Activated naive CD4-positive, alpha-beta T cell treated with anti-CD3 and anti-CD28 coated beads for 36 hours (primary cell): Measurements from ENCODE around the gene VAV1. TPM values are rescaled to one million over a fixed set of nuclear protein-coding genes. Genes with fewer than 3 reads are reported as not detected.

Experiments
- CTCF ChIA-PET: fragments of 350-600 bp; sonication (Branson Sonifier 250); formaldehyde crosslinking; loops from one replicate; lab custom pipeline; 2021; ENCODE audit warnings: antibody characterized with exemption; lab: Charles Lee
- DNase-seq: peaks from one replicate; pipeline ENCODE4 v3.0.0-alpha.2; 2020
- H3K27ac Mint-ChIP-seq: one replicate; pipeline ENCODE4 v1.8.0; 2021; ENCODE audit warnings: mild to moderate bottlenecking, mixed read lengths
- H3K27me3 Mint-ChIP-seq: one replicate; pipeline ENCODE4 v1.8.0; 2021; ENCODE audit warnings: low read depth, mixed read lengths
- H3K36me3 Mint-ChIP-seq: one replicate; pipeline ENCODE4 v1.8.0; 2021; ENCODE audit warnings: low read depth, mixed read lengths
- H3K4me1 Mint-ChIP-seq: one replicate; pipeline ENCODE4 v1.8.0; 2021; ENCODE audit warnings: low read depth, mixed read lengths
- H3K4me3 Mint-ChIP-seq: one replicate; pipeline ENCODE4 v1.8.0; 2021; ENCODE audit warnings: mild to moderate bottlenecking, moderate library complexity, mixed read lengths
- H3K9me3 Mint-ChIP-seq: one replicate; pipeline ENCODE4 v1.8.0; 2021; ENCODE audit warnings: mixed read lengths
- intact Hi-C: fragments of 100-400 bp; cut with micrococcal nuclease; formaldehyde crosslinking; loops from one replicate; pipeline ENCODE4 v1.15.1; 2023
- microRNA-seq: library from miRNA; unstranded; fragments of <30 nt; microRNA quantifications from one replicate; pipeline ENCODE4 v1.2.0, GENCODE V29; 2022; ENCODE audit warnings: borderline microRNAs expressed, borderline replicate concordance
- total RNA-seq, 2 experiments: library from RNA; stranded (reverse); gene quantifications; one replicate each; pipeline ENCODE4 v1.2.3, GENCODE V29; 2021

The VAV1 gene
- total RNA-seq, 2 experiments from 2014 or later, result 93.6 to 103 TPM

- CTCF ChIA-PET, result no interaction called here
- Mint-ChIP-seq H3K36me3 (peaks cover 68% of the 10 kb centered on the region), H3K9me3 (peaks cover 49% of the 10 kb centered on the region), H3K27ac (peak overlapping the region; percentile 9), H3K27me3 (no peaks in the 10 kb centered on the region), H3K4me3 (no peak overlapping the region), H3K4me1 (peaks cover 50% of the 10 kb centered on the region)
- intact Hi-C loops, result loop anchor here (5.0 kb wide), 2 partner anchors 33 to 217 kb away; no protein-coding TSS in a partner anchor
- no peak for DNase-seq
Observed at GRCh38 chr19:6894313-6894712, 121.8 kb downstream of the VAV1 start.

GRCh38 chr19:6903446-6903845 lies 130.9 kb downstream of the VAV1 start:
- CTCF ChIA-PET, result no interaction called here
- H3K36me3 Mint-ChIP-seq, result peaks cover 50% of the 10 kb centered on the region
- no peak overlapping the region for H3K4me3 Mint-ChIP-seq

GRCh38 chr19:6906559-6907060 lies 134.1 kb downstream of the VAV1 start:
- Mint-ChIP-seq H3K27me3 (no peaks in the 10 kb centered on the region), H3K36me3 (peaks cover 35% of the 10 kb centered on the region), H3K4me1 (no peaks in the 10 kb centered on the region), H3K4me3 (no peak overlapping the region), H3K9me3 (peaks cover 15% of the 10 kb centered on the region), H3K27ac (no peak overlapping the region)
- no peak for DNase-seq
- intact Hi-C loops, result no loop called here
- CTCF ChIA-PET, result no interaction called here

More at GRCh38 chr19:6903446-6903845, 130.9 kb downstream of the VAV1 start:
- intact Hi-C loops, result no loop called here
- H3K4me1 Mint-ChIP-seq, result no peaks in the 10 kb centered on the region
- no peaks in the 10 kb centered on the region for H3K27me3 Mint-ChIP-seq
- H3K27ac Mint-ChIP-seq, result no peak overlapping the region
- no peak for DNase-seq
- H3K9me3 Mint-ChIP-seq, result peaks cover 31% of the 10 kb centered on the region

Small RNA genes within 50 kb of the gene (microRNA-seq; reads per million reads assigned to microRNA genes)
- not detected for gene MIR6791

Other genes starting within 250 kb of the VAV1 start
- 1 to 10 TPM; 1.3 to 1.5 TPM for gene TNFSF9, start 241.7 kb upstream of the VAV1 start, total RNA-seq
- gene CD70, start 181.6 kb upstream of the VAV1 start, total RNA-seq, result 1 to 10 TPM; 3.1 to 3.7 TPM
- gene TNFSF14, start 102.5 kb upstream of the VAV1 start, total RNA-seq, result 10 to 100 TPM; 13.1 to 14.5 TPM
- gene C3, start 52.1 kb upstream of the VAV1 start, total RNA-seq, result under 1 TPM; 0.81 to 0.94 TPM
- gene GPR108, start 35.1 kb upstream of the VAV1 start, total RNA-seq, result 10 to 100 TPM; 54.0 to 59.9 TPM
- 10 to 100 TPM; 56.2 to 61.1 TPM for gene TRIP10, start 33.0 kb upstream of the VAV1 start, total RNA-seq
- gene SH2D3A, start 5.3 kb upstream of the VAV1 start, total RNA-seq, result 10 to 100 TPM; 23.2 to 24.9 TPM
- gene ADGRE1, start 114.9 kb downstream of the VAV1 start, total RNA-seq, result 10 to 100 TPM in 1 of 2 experiments, 1 to 10 TPM in 1; 9.1 to 11.2 TPM
- not detected for gene MBD3L2B, start 248.7 kb downstream of the VAV1 start, total RNA-seq